HG02938 (cell line): Measurements from ENCODE around the gene FHIT.
A peak's percentile ranks its signal among the peaks of the same experiment; 100 is the strongest.

Experiments
- ATAC-seq: cut with Tn5 transposase; IDR thresholded peaks from one replicate; pipeline ENCODE4 v1.9.1; 2021; ENCODE audit warnings: mild to moderate bottlenecking, moderate library complexity; ENCODE audit not compliant: unreplicated experiment

FHIT gene

GRCh38 chr3:60090548-60090947 lies 1160.7 kb downstream of the FHIT start:
- no peak for ATAC-seq

- no peak for ATAC-seq
These were observed 1164.4 kb downstream of the FHIT start for GRCh38 chr3:60086811-60087210.

- no peak for ATAC-seq
These were observed 1165.6 kb downstream of the FHIT start for GRCh38 chr3:60085649-60086048.

- ATAC-seq = peak; percentile 67
These were observed 1169.7 kb downstream of the FHIT start for GRCh38 chr3:60081381-60082095.

GRCh38 chr3:60080648-60081047 lies 1170.6 kb downstream of the FHIT start:
- no peak for ATAC-seq

- no peak for ATAC-seq
These were observed 1172.2 kb downstream of the FHIT start for GRCh38 chr3:60079076-60079475.

GRCh38 chr3:60076331-60076730 lies 1174.9 kb downstream of the FHIT start:
- ATAC-seq = no peak

GRCh38 chr3:60073942-60074341 lies 1177.3 kb downstream of the FHIT start:
- no peak for ATAC-seq

- ATAC-seq = no peak
These were observed 1178.0 kb downstream of the FHIT start for GRCh38 chr3:60073228-60073627.

GRCh38 chr3:60070366-60070765 lies 1180.9 kb downstream of the FHIT start:
- ATAC-seq = no peak

GRCh38 chr3:60065227-60065868 lies 1185.9 kb downstream of the FHIT start:
- no peak for ATAC-seq

GRCh38 chr3:60064210-60065178 lies 1186.8 kb downstream of the FHIT start:
- ATAC-seq = no peak

GRCh38 chr3:60056404-60056803 lies 1194.8 kb downstream of the FHIT start:
- ATAC-seq = no peak

- no peak for ATAC-seq
These were observed 1195.5 kb downstream of the FHIT start for GRCh38 chr3:60055765-60056164.

- ATAC-seq = no peak
These were observed 1197.6 kb downstream of the FHIT start for GRCh38 chr3:60053526-60054265.

- ATAC-seq = no peak
These were observed 1202.8 kb downstream of the FHIT start for GRCh38 chr3:60048447-60048848.

GRCh38 chr3:60047426-60048200 lies 1203.6 kb downstream of the FHIT start:
- ATAC-seq = no peak

GRCh38 chr3:60046210-60046609 lies 1205.0 kb downstream of the FHIT start:
- ATAC-seq = no peak

- ATAC-seq = no peak
These were observed 1205.6 kb downstream of the FHIT start for GRCh38 chr3:60045686-60046085.

GRCh38 chr3:60036803-60037202 lies 1214.4 kb downstream of the FHIT start:
- ATAC-seq = no peak
